Mucosa of descending colon (tissue), 3 donors: Measurements from ENCODE around the gene MPHOSPH9. TPM values are rescaled to one million over a fixed set of nuclear protein-coding genes. Genes with fewer than 3 reads are reported as not detected.
A peak's percentile ranks its signal among the peaks of the same experiment; 100 is the strongest.

Source experiments
- ATAC-seq: fragments of 200-7000 bp; cut with Tn5 transposase; one replicate; pipeline ENCODE4 v1.9.1; 2020; ENCODE audit warnings: mild to moderate bottlenecking, moderate library complexity
- DNase-seq, 3 donors: peaks; one replicate each; pipeline ENCODE4 v3.0.0-alpha.2; 2020
- H3K36me3 ChIP-seq: fragments of 200-600 bp; one replicate; pipeline ENCODE4 v1.8.0; 2021; ENCODE audit warnings: low read depth, mild to moderate bottlenecking
- H3K4me1 ChIP-seq: fragments of 200-600 bp; one replicate; pipeline ENCODE4 v1.8.0; 2021; ENCODE audit warnings: low read depth, mild to moderate bottlenecking
- H3K4me3 ChIP-seq: fragments of 200-600 bp; one replicate; pipeline ENCODE4 v1.8.0; 2021; ENCODE audit warnings: mild to moderate bottlenecking
- H3K9me3 ChIP-seq: fragments of 200-600 bp; one replicate; pipeline ENCODE4 v1.8.0; 2021; ENCODE audit warnings: mild to moderate bottlenecking
- CTCF ChIP-seq: fragments of 200-600 bp; IDR thresholded peaks from one replicate; pipeline ENCODE4 v1.8.0; 2022; ENCODE audit warnings: antibody characterized with exemption, mild to moderate bottlenecking
- intact Hi-C, 2 donors: fragments of 100-400 bp; cut with DNase I in 1 of 2; cut with micrococcal nuclease in 1 of 2; formaldehyde crosslinking; loops; one replicate each; pipeline versions ENCODE4 v1.11.0 to v1.11.1; 2022; cut with DNase I, micrococcal nuclease
- total RNA-seq, 3 donors: library from RNA; stranded (reverse); fragmentation: NEBNext Ultra II Directional in 2 of 3; extraction: Animal tissue kit (Norgen Biotek cat#: 25700) in 2 of 3; gene quantifications; one replicate each; pipeline versions ENCODE4 v1.2.1 to v1.2.4, GENCODE V29; 2021 to 2023
- donor health status: DM: no; HTN: no; CAD: no; lungs with moderate emphysema.
- donor health status: DM: no; HTN: no; CAD: no.
- donor health status: DM: no; HTN: yes; CAD: no.

MPHOSPH9 gene
- total RNA-seq, 3 donors from 2014 or later, result 19.6 to 28.7 (median 19.8) TPM

GRCh38 chr12:123151457-123152454, 81.2 kb downstream of the MPHOSPH9 start:
- peak in 1 of 3 donors; percentile 55 for DNase-seq
- Histone ChIP-seq H3K9me3 (no peaks in the 10 kb centered on the region), H3K4me3 (peak overlapping the region; percentile 47), H3K36me3 (no peaks in the 10 kb centered on the region), H3K4me1 (peaks cover 5% of the 10 kb centered on the region)
- intact Hi-C loops, result loop anchor here in 1 of 2 donors (10.0 kb wide), 1 partner anchor 107 kb away; no protein-coding TSS in a partner anchor
- no peak for TF ChIP-seq CTCF
- ATAC-seq, result peak; percentile 46

- DNase-seq (peak; percentile 68 to 80 (median 74)), ATAC-seq (peak; percentile 89)
- Histone ChIP-seq H3K36me3 (no peaks in the 10 kb centered on the region), H3K9me3 (no peaks in the 10 kb centered on the region), H3K4me1 (no peaks in the 10 kb centered on the region), H3K4me3 (peak within 1 kb of the TSS; percentile 47)
- intact Hi-C loops, result loop anchor here in 1 of 2 donors (10.0 kb wide), 1 partner anchor 106 kb away; no protein-coding TSS in a partner anchor
- peak; percentile 36 for TF ChIP-seq CTCF
Measured at GRCh38 chr12:123150744-123151456, 82.0 kb downstream of the MPHOSPH9 start, which contains the start of gene PITPNM2. PITPNM2 (minus strand) TSS chr12:123151090; CDS start chr12:123034590, 116,500 bp downstream.

GRCh38 chr12:123150275-123150743, 82.6 kb downstream of the MPHOSPH9 start:
- peak; percentile 43 to 69 (median 66) for DNase-seq
- H3K4me1 ChIP-seq, result no peaks in the 10 kb centered on the region
- H3K4me3 ChIP-seq, result peak overlapping the region; percentile 47
- intact Hi-C loops, result loop anchor here in 1 of 2 donors (10.0 kb wide), 1 partner anchor 106 kb away; no protein-coding TSS in a partner anchor
- peak; percentile 48 for ATAC-seq
- TF ChIP-seq CTCF, result no peak
- no peaks in the 10 kb centered on the region for H3K36me3 ChIP-seq
- no peaks in the 10 kb centered on the region for H3K9me3 ChIP-seq

GRCh38 chr12:123149501-123150274, 83.3 kb downstream of the MPHOSPH9 start:
- peak overlapping the region; percentile 47 for H3K4me3 ChIP-seq
- DNase-seq, result peak in 2 of 3 donors; percentile 26 to 34
- intact Hi-C loops, result loop anchor here (5.0 to 10.0 kb wide), 3 partner anchors 102 to 165 kb away; partner anchors contain the start of gene ARL6IP4 (in 1 of the 2)
- H3K36me3 ChIP-seq, result no peaks in the 10 kb centered on the region
- peak; percentile 16 for ATAC-seq
- no peaks in the 10 kb centered on the region for H3K4me1 ChIP-seq
- no peak for TF ChIP-seq CTCF
- no peaks in the 10 kb centered on the region for H3K9me3 ChIP-seq
